ENCODE data around the gene UNC13C.

DNA sequence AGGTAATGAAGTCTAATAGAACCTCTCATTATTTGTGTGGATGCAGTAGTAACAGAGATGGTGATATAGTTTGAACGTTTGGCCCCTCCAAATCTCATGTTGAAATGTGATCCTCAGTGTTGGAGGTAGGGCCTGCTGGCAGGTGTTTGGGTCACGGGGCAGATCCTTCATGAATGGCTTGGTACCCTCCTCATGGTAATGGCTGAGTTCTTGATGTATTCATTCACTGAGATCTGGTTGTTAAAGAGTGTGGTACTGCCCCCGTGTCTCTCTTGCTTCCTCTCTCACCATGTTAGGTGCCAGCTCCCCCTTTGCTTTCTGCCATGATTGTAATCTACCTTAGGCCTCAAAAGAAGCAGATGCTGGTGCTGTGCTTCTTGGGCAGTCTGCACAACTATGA is 606.8 kb downstream of the UNC13C start:
- TF ChIP-seq EGR1 (IDR thresholded peaks at IDR 0.05) (no peak), EP300 (IDR thresholded peaks at IDR 0.05; ENCODE audit: borderline replicate concordance) (no peak), RAD21 (IDR thresholded peaks at IDR 0.05; ENCODE audit: low read depth) (no peak), TAF1 (IDR thresholded peaks at IDR 0.05; ENCODE audit: low read depth) (no peak), ZBTB7A (IDR thresholded peaks at IDR 0.05; ENCODE audit: low read depth) (no peak), TEAD4 (IDR thresholded peaks at IDR 0.05) (no peak), TCF12 (IDR thresholded peaks at IDR 0.05; ENCODE audit: low read depth) (no peak), YY1 (IDR thresholded peaks at IDR 0.05; ENCODE audit: low read depth) (no peak)
- TF ChIP-seq, protein P1, sequence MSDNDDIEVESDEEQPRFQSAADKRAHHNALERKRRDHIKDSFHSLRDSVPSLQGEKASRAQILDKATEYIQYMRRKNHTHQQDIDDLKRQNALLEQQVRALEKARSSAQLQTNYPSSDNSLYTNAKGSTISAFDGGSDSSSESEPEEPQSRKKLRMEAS (IDR thresholded peaks at IDR 0.05) = no peak
- TF ChIP-seq, protein P2, sequence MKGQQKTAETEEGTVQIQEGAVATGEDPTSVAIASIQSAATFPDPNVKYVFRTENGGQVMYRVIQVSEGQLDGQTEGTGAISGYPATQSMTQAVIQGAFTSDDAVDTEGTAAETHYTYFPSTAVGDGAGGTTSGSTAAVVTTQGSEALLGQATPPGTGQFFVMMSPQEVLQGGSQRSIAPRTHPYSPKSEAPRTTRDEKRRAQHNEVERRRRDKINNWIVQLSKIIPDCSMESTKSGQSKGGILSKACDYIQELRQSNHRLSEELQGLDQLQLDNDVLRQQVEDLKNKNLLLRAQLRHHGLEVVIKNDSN (IDR thresholded peaks at IDR 0.05) = no peak
- TF ChIP-seq, protein P3, sequence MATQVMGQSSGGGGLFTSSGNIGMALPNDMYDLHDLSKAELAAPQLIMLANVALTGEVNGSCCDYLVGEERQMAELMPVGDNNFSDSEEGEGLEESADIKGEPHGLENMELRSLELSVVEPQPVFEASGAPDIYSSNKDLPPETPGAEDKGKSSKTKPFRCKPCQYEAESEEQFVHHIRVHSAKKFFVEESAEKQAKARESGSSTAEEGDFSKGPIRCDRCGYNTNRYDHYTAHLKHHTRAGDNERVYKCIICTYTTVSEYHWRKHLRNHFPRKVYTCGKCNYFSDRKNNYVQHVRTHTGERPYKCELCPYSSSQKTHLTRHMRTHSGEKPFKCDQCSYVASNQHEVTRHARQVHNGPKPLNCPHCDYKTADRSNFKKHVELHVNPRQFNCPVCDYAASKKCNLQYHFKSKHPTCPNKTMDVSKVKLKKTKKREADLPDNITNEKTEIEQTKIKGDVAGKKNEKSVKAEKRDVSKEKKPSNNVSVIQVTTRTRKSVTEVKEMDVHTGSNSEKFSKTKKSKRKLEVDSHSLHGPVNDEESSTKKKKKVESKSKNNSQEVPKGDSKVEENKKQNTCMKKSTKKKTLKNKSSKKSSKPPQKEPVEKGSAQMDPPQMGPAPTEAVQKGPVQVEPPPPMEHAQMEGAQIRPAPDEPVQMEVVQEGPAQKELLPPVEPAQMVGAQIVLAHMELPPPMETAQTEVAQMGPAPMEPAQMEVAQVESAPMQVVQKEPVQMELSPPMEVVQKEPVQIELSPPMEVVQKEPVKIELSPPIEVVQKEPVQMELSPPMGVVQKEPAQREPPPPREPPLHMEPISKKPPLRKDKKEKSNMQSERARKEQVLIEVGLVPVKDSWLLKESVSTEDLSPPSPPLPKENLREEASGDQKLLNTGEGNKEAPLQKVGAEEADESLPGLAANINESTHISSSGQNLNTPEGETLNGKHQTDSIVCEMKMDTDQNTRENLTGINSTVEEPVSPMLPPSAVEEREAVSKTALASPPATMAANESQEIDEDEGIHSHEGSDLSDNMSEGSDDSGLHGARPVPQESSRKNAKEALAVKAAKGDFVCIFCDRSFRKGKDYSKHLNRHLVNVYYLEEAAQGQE (IDR thresholded peaks at IDR 0.05; ENCODE audit: low read depth) = no peak

Measured in Ishikawa (cell line).